Occipital lobe (tissue), 2 donors: ENCODE results near the gene OR5B21. TPM values are rescaled to one million over a fixed set of nuclear protein-coding genes. Genes with fewer than 3 reads are reported as not detected.

Source experiments
- DNase-seq: peaks from one replicate; lab custom pipeline; 2025; lab: John Stamatoyannopoulos, UW
- total RNA-seq: library from RNA; depleted of rRNA; stranded (reverse); fragments of >200 nt; gene quantifications from one replicate; pipeline ENCODE4 v1.2.3, GENCODE V29; 2014

Gene OR5B21
- total RNA-seq, 1 donor from 2014 or later, result not detected

DNA sequence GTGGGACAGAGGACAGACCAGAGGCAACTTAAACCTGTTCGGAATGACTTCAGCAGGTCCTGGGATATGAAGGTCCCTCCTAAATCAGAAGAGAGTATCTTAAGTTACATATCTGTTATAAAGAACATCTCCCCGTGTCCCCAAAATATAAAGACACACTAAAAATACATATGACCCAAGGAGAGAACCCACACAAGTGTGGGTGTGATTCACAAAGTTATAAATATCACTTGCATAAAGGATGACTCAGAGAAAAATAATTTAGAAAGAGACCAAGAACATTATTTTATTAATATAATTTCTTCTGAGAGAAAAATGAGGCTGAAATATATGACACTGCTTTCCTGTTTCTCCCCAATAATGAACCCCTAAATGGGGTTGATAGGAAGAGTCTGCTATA is 14.2 kb downstream of the OR5B21 start:
- no peak for DNase-seq

DNA sequence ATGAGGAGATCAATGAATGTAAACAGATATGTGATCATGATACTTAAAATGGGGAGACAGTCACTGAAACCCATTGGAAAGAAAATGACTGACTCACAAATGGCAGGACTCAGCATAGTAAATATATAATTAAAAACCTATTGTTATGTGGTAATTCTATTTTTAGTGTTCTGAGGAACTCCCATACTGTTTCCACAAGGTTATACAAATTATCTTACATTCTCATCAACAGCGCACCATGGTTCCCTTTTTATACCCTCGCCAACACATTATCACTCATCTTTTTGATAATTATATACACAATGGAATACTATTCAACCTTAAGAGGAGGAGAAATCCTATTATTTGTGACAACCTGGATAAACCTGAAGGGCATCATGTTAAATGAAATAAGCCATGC is 17.1 kb downstream of the OR5B21 start:
- DNase-seq, result no peak

- no peak for DNase-seq
Observed at GRCh38 chr11:58487170-58487569, 20.7 kb downstream of the OR5B21 start.

DNA sequence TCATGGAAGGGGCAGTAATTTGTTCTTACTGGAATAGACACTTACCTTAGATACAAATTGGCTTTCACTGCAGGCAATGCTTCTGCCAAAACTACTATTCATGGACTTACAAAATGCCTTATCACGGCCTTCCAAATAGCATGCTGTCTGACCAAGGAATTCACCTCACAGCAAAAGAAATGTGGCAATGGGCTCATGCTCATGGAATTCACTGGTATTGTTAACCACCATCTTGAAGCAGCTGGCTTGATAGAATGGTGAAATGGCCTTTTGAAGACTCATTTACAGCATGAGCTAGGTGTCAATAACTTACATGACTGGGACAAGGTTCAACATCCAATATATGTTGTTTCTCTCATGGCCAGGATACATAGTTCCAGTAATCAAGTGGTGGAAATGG is 21.9 kb downstream of the OR5B21 start:
- no peak for DNase-seq

DNA sequence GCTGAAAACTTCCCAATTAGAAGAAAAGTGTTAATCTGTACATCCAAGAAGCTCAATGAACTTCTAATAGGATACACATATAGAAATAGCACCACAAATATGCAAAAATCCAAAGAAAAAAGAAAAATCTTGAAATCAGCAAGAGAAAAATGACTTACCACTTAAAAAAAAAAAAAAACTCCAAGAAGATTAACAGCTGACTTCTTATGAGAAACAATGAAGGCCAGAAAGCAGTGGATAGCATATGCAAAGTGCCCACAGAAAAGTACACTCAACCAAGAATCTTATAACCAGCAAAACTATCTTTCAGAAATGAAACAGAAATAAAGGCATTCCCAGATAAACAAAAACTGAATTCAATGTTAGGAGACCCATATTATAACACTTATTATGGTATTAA is 36.0 kb downstream of the OR5B21 start:
- DNase-seq, result no peak

DNA sequence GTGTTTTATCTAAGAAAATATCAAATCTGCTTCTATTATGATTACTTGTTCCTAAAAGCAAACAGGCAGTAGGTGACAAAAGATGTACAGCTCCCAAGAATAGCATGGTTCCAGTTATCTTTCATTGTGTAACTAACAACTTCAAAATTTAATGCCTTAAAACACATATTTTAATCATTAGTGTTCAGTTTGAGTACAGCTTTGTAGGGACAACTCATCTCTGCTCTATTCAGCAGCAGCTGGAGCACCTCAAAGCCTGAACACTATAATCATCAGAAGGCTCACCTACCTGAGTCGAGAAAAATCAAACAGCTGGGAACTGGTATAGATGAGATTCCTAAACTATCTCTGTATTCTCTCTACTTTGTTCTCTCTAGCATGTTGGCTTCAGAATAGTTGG is 41.6 kb downstream of the OR5B21 start:
- DNase-seq, result no peak

GRCh38 chr11:58465690-58466089 is 42.2 kb downstream of the OR5B21 start:
- DNase-seq, result no peak

Other genes starting within 250 kb of the OR5B21 start
- not detected for gene OR10W1, start 239.8 kb downstream of the OR5B21 start, total RNA-seq
- gene OR5B17, start 149.0 kb downstream of the OR5B21 start, total RNA-seq, result not detected
- not detected for gene OR5B3, start 101.2 kb downstream of the OR5B21 start, total RNA-seq
- gene OR5B2, start 80.0 kb downstream of the OR5B21 start, total RNA-seq, result not detected
- not detected for gene OR5B12, start 65.9 kb downstream of the OR5B21 start, total RNA-seq
- 2.7 TPM for gene LPXN, start 67.8 kb upstream of the OR5B21 start, total RNA-seq
- 56.0 TPM for gene ZFP91, start 71.0 kb upstream of the OR5B21 start, total RNA-seq
- gene CNTF, start 114.6 kb upstream of the OR5B21 start, total RNA-seq, result 2.7 TPM
- gene GLYAT, start 223.8 kb upstream of the OR5B21 start, total RNA-seq, result 0.31 TPM